GM06990 (cell line): Measurements from ENCODE around the gene CHAT.

Experiments used
- DNase-seq: peaks from one replicate; pipeline ENCODE4 v3.0.0-alpha.2; 2011; ENCODE audit not compliant: insufficient read length; ENCODE audit errors: extremely low read depth
- H3K27me3 ChIP-seq: replicated peaks from 2 replicates; pipeline ENCODE4 v1.6.0; 2011; ENCODE audit warnings: low read length; ENCODE audit not compliant: control insufficient read depth, insufficient read depth
- H3K36me3 ChIP-seq: 2 replicates; pipeline ENCODE4 v1.5.1; 2011; ENCODE audit warnings: low read length; ENCODE audit not compliant: control insufficient read depth, insufficient read depth
- H3K4me3 ChIP-seq: replicated peaks from 2 replicates; pipeline ENCODE4 v1.5.1; 2011; ENCODE audit warnings: low read depth, mild to moderate bottlenecking, control low read depth, low read length
- TF ChIP-seq, protein P1 (sequence below): IDR thresholded peaks from 2 replicates; pipeline ENCODE4 v1.5.1; 2011; ENCODE audit warnings: low read length, control low read depth, mild to moderate bottlenecking, inconsistent platforms; ENCODE audit not compliant: insufficient read depth, poor library complexity, severe bottlenecking

Gene CHAT

DNA sequence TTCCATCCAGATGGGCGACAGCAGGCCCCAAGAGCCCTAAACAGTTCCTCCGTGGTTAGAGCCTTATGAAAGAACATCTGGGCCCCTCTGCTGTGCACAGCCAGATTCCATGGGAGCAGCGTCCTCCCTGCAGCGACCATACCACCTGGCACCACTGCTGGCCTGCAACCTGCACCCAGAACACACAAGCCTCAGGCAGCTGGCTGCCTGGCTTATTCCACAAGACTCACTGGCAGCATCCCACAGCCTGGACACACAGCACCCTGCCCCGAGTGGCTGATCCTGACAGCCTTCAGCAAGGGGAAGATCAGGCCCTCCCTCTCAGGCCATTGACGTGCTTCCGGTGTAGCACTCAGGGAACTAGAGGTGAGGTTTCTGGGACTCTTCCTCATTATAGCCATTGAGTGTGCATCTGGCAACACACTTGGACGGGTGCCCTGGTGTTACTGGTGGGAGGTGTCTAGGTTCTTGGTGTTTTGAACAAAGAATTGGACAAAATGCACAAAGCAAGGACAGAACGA, 41.2 kb upstream of the CHAT start:
- no peak for DNase-seq
- Histone ChIP-seq H3K36me3 (no peaks in the 10 kb centered on the region), H3K4me3 (no peak overlapping the region), H3K27me3 (no peaks in the 10 kb centered on the region)
- TF ChIP-seq, protein P1, sequence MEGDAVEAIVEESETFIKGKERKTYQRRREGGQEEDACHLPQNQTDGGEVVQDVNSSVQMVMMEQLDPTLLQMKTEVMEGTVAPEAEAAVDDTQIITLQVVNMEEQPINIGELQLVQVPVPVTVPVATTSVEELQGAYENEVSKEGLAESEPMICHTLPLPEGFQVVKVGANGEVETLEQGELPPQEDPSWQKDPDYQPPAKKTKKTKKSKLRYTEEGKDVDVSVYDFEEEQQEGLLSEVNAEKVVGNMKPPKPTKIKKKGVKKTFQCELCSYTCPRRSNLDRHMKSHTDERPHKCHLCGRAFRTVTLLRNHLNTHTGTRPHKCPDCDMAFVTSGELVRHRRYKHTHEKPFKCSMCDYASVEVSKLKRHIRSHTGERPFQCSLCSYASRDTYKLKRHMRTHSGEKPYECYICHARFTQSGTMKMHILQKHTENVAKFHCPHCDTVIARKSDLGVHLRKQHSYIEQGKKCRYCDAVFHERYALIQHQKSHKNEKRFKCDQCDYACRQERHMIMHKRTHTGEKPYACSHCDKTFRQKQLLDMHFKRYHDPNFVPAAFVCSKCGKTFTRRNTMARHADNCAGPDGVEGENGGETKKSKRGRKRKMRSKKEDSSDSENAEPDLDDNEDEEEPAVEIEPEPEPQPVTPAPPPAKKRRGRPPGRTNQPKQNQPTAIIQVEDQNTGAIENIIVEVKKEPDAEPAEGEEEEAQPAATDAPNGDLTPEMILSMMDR, result no peak

DNA sequence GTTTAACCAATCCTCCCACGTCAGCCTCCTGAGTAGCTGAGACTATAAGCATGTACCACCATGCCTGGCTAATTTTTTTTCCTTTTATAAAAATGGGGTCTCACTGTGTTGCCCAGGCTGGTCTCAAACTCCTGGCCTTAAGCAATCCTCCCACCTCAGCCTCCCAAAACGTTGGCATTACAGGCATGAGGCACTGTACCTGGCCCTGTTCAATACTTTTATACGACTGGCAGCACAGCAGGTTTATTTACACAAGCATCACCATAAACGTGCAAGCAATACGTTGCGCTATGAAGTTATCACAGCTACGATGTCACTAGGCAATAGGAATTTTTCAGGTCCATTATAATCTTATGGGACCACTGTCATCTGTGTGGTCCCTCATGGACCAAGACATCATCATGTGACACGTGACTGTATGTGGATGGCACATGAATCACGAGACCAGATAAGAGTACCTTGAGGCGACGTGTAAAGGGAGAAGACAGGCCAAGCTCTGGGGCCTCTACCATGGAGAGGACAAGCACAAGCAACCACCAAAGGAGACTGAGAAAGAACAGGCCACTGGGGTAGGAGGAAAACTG, 38.3 kb upstream of the CHAT start:
- H3K4me3 ChIP-seq, result no peak overlapping the region
- H3K27me3 ChIP-seq, result no peaks in the 10 kb centered on the region
- TF ChIP-seq, protein P1, result no peak
- DNase-seq, result no peak
- H3K36me3 ChIP-seq, result no peaks in the 10 kb centered on the region

DNA sequence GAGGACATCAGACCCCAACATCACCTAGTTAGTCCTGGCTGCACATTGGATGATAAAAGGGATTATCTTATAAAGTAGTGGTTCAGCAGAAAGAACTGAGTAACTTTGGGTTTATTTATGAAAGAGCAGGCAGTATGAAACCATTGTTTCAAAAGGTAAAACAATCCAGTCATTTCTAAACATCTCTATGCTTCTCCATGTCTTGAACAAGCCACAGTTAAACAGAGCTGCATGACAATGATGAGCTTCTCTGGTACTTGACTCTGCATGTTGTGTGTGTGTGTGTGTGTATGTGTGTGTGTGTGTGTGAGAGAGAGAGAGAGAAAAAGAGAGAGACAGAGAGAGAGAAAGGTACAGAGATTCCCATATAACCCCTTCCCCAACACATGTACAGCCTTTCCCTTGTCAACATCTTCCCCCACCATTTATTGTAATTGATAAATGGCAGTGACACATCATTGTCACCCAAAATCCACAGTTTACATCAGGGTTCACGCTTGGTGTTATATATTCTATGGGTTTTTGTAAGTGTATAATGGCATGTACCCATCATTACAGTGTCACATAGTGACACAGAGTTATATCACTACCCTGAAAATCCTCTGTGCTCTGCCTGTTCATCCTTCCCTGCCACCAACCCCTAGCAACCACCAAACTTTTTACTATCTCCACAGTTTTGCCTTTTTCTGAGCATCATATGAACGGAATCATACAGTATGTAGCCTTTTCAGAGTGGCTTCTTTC, 36.5 kb upstream of the CHAT start:
- Histone ChIP-seq H3K27me3 (no peaks in the 10 kb centered on the region), H3K4me3 (no peak overlapping the region), H3K36me3 (no peaks in the 10 kb centered on the region)
- TF ChIP-seq, protein P1, result no peak
- DNase-seq, result no peak

DNA sequence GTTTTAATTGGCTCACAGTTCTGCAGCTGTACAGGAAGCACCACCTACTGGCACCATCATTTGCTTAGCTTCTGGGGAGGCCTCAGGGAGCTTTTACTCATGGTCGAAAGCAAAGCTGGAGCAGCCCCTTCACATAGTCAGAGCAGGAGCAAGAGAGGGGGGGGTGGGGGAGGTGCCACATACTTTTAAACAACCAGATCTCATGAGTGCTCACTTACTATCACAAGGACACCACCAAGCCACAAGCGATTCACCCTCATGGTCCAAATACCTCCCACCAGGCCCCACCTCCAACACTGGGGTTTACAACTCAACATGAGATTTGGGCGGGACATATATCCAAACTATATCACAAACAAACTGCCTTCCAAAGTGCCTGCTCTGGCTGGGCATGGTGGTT, 35.4 kb upstream of the CHAT start:
- TF ChIP-seq, protein P1, result no peak
- no peak for DNase-seq
- Histone ChIP-seq H3K36me3 (no peaks in the 10 kb centered on the region), H3K27me3 (no peaks in the 10 kb centered on the region), H3K4me3 (no peak overlapping the region)

DNA sequence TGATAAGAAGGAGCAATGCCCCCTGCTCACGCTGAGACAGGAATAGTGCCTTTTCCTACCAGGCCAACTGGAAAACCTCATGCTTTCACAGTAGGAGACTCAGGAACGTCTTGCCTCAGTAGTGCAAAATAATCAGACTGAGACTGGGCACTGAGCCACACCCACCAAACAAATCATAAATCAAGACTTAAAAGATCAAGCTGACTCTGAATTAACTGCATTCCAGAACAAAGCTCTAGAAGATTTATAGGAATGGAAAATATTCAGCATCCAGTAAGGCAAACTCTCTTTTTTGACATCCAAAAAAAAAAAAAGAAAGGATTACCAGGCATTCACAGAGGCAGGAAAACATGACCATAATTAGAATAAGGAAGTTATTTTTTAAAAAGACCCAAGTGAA, 34.2 kb upstream of the CHAT start:
- H3K27me3 ChIP-seq, result no peaks in the 10 kb centered on the region
- TF ChIP-seq, protein P1, result no peak
- DNase-seq, result no peak
- H3K36me3 ChIP-seq, result no peaks in the 10 kb centered on the region
- no peak overlapping the region for H3K4me3 ChIP-seq
